HepG2 (cell line): ENCODE measurements around the gene TPGS1. TPM values are rescaled to one million over a fixed set of nuclear protein-coding genes. Genes with fewer than 3 reads are reported as not detected.

Source experiments
- CHD2 ChIP-seq: IDR thresholded peaks from 2 replicates; pipeline ENCODE4 v1.6.1; 2011; ENCODE audit warnings: low read depth, low read length, improper control_type of control experiment
- MAX ChIP-seq: IDR thresholded peaks from 2 replicates; pipeline ENCODE4 v1.6.1; 2012; ENCODE audit warnings: inconsistent platforms
- MBNL3 ChIP-seq: fragments of 250-450 bp; sonication (Bioruptor Pico); conservative IDR thresholded peaks from 2 replicates; pipeline ENCODE4 v1.8.0; 2022; ENCODE audit warnings: mild to moderate bottlenecking, inconsistent platforms
- MEF2D ChIP-seq: sonication (generic); formaldehyde crosslinking; IDR thresholded peaks from 2 replicates; pipeline ENCODE4 v1.5.1; 2020; ENCODE audit warnings: mild to moderate bottlenecking, missing genetic modification reagents
- MIER3 ChIP-seq: IDR thresholded peaks from 2 replicates; pipeline ENCODE4 v1.6.1; 2016; ENCODE audit warnings: missing compliant biosample characterization, borderline replicate concordance
- RFXANK ChIP-seq: IDR thresholded peaks from 2 replicates; pipeline ENCODE4 v1.6.1; 2016
- TBX3 ChIP-seq: fragments of 450-650 bp; IDR thresholded peaks from 2 replicates; pipeline ENCODE4 v1.6.1; 2017; ENCODE audit warnings: antibody characterized with exemption, mild to moderate bottlenecking, inconsistent platforms, borderline replicate concordance
- ZFX ChIP-seq: sonication (generic); formaldehyde crosslinking; IDR thresholded peaks from 2 replicates; pipeline ENCODE4 v1.4.0; 2020; ENCODE audit warnings: mild to moderate bottlenecking, low read depth, missing genetic modification reagents, moderate library complexity
- ZNF441 ChIP-seq: sonication (generic); formaldehyde crosslinking; IDR thresholded peaks from 2 replicates; pipeline ENCODE4 v1.7.0; 2021; ENCODE audit warnings: missing genetic modification reagents, borderline replicate concordance
- ZNF510 ChIP-seq: sonication (generic); formaldehyde crosslinking; IDR thresholded peaks from 2 replicates; pipeline ENCODE4 v1.4.0; 2020; ENCODE audit warnings: low read depth, mild to moderate bottlenecking, missing genetic modification reagents
- ZNF512B ChIP-seq: sonication (generic); formaldehyde crosslinking; IDR thresholded peaks from 2 replicates; pipeline ENCODE4 v1.5.1; 2020; ENCODE audit warnings: missing genetic modification reagents, mild to moderate bottlenecking, borderline replicate concordance
- ZNF572 ChIP-seq: sonication (generic); formaldehyde crosslinking; IDR thresholded peaks from 2 replicates; pipeline ENCODE4 v1.5.1; 2020; ENCODE audit warnings: mild to moderate bottlenecking, missing genetic modification reagents
- ZNF639 ChIP-seq: conservative IDR thresholded peaks from 2 replicates; pipeline ENCODE4 v1.6.1; 2018; ENCODE audit warnings: missing genetic modification reagents
- ZNF768 ChIP-seq: sonication (generic); formaldehyde crosslinking; IDR thresholded peaks from 2 replicates; pipeline ENCODE4 v1.4.0; 2020; ENCODE audit warnings: missing genetic modification reagents
- ZZZ3 ChIP-seq: sonication (generic); formaldehyde crosslinking; IDR thresholded peaks from 2 replicates; pipeline ENCODE4 v1.4.0; 2020; ENCODE audit warnings: missing genetic modification reagents, mild to moderate bottlenecking, borderline replicate concordance
- polyA plus RNA-seq, 8 experiments: library from polyadenylated mRNA; depleted of rRNA in 3 of 8; stranded (reverse) in 7 of 8; unstranded in 1 of 8; fragments of >200 nt; fragmentation: Illumina TruSeq in 4 of 8; extraction: Trizol in 4 of 8; gene quantifications; 2 replicates each; pipeline versions ENCODE4 v1.2.1 to v1.2.3, GENCODE V29; 2011 to 2016; ENCODE audit warnings: low read depth in 4 of 8, missing spikeins in 1 of 8, mixed read lengths in 1 of 8; ENCODE audit not compliant: insufficient read depth in 1 of 8
- total RNA-seq, 5 experiments: library from RNA; depleted of rRNA; stranded (reverse); fragments of >200 nt; fragmentation: Illumina TruSeq; extraction: Trizol; gene quantifications; 2 replicates each; pipeline ENCODE4 v1.2.3, GENCODE V29; 2016; ENCODE audit warnings: low read depth in 1 of 5
- TF ChIP-seq, protein P1 (sequence below): sonication (generic); formaldehyde crosslinking; IDR thresholded peaks from 2 replicates; pipeline ENCODE4 v1.8.0; 2022; ENCODE audit warnings: missing genetic modification reagents, mild to moderate bottlenecking, moderate library complexity, borderline replicate concordance
- TF ChIP-seq, protein P2 (sequence below): sonication (generic); formaldehyde crosslinking; IDR thresholded peaks from 2 replicates; pipeline ENCODE4 v1.4.0; 2020; ENCODE audit warnings: missing genetic modification reagents, borderline replicate concordance

The TPGS1 gene
- total and polyA plus RNA-seq, 2 of the 13 experiments (the other 11 are each of a cell fraction or from before 2014, with no cell fraction given) = 1.1 to 6.2 TPM

DNA sequence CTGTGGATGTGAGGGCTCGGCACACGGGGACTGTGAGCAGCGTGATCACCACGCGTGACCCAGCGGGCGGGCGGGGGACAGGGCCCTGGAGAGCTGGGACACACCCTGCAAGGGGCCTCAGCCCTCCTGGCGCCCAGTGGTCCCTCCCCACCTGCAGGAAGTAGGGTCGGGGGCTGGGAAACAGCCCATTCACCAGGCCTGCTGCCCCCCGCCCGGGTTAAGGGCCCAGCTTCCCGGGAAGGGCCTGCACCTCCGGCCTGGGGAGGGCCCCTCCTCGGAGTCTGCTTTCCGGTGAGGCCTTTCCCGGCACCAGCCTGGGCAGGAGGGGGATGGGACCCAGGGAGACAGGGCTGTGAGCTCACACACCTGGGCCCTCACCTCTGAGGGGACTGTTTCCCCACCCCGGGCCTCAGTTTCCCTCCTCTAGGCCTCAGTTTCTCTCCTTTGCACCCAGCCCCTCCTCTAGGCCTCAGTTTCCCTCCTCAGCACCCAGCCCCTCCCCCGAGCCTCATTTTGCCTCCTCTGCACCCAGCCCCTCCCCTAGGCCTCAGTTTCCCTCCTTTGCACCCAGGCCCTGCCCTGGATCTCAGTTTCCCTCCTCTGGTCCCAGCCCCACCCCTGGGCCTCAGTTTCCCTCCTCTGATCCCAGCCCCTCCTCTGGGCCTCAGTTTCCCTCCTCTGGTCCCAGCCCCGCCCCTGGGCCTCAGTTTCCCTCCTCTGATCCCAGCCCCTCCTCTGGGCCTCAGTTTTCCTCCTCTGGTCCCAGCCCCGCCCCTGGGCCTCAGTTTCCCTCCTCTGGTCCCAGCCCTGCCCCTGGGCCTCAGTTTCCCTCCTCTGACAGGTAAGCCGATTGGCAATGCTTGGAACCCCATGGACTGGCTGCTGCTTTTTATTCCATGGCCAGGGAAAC lies 12.9 kb upstream of the TPGS1 start (continued):
- TF ChIP-seq ZNF639 (CRISPR knock-in tag) (0 out of 2 replicates have a peak, but pooled peaks have one; percentile 31), ZFX (CRISPR knock-in tag) (peak; percentile 87), ZNF512B (CRISPR knock-in tag) (no peak), MIER3 (CRISPR knock-in tag) (no peak), RFXANK (CRISPR knock-in tag) (no peak), ZNF510 (CRISPR knock-in tag) (0 out of 2 replicates have a peak, but pooled peaks have one; percentile 52), CHD2 (no peak), ZZZ3 (peak; percentile 59; the same call in 1 of the 2 replicates), TBX3 (no peak), ZNF441 (CRISPR knock-in tag) (no peak), MEF2D (CRISPR knock-in tag) (0 out of 2 replicates have a peak, but pooled peaks have one; percentile 22), ZNF768 (CRISPR knock-in tag) (peak; percentile 11; the same call in 1 of the 2 replicates), MAX (0 out of 2 replicates have a peak, but pooled peaks have one; percentile 21), ZNF572 (CRISPR knock-in tag) (no peak), MBNL3 (CRISPR knock-in tag) (no peak)
- TF ChIP-seq, protein P1, sequence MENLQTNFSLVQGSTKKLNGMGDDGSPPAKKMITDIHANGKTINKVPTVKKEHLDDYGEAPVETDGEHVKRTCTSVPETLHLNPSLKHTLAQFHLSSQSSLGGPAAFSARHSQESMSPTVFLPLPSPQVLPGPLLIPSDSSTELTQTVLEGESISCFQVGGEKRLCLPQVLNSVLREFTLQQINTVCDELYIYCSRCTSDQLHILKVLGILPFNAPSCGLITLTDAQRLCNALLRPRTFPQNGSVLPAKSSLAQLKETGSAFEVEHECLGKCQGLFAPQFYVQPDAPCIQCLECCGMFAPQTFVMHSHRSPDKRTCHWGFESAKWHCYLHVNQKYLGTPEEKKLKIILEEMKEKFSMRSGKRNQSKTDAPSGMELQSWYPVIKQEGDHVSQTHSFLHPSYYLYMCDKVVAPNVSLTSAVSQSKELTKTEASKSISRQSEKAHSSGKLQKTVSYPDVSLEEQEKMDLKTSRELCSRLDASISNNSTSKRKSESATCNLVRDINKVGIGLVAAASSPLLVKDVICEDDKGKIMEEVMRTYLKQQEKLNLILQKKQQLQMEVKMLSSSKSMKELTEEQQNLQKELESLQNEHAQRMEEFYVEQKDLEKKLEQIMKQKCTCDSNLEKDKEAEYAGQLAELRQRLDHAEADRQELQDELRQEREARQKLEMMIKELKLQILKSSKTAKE (CRISPR knock-in tag) = peak; percentile 14; the same call in 1 of the 2 replicates
- TF ChIP-seq, protein P2, sequence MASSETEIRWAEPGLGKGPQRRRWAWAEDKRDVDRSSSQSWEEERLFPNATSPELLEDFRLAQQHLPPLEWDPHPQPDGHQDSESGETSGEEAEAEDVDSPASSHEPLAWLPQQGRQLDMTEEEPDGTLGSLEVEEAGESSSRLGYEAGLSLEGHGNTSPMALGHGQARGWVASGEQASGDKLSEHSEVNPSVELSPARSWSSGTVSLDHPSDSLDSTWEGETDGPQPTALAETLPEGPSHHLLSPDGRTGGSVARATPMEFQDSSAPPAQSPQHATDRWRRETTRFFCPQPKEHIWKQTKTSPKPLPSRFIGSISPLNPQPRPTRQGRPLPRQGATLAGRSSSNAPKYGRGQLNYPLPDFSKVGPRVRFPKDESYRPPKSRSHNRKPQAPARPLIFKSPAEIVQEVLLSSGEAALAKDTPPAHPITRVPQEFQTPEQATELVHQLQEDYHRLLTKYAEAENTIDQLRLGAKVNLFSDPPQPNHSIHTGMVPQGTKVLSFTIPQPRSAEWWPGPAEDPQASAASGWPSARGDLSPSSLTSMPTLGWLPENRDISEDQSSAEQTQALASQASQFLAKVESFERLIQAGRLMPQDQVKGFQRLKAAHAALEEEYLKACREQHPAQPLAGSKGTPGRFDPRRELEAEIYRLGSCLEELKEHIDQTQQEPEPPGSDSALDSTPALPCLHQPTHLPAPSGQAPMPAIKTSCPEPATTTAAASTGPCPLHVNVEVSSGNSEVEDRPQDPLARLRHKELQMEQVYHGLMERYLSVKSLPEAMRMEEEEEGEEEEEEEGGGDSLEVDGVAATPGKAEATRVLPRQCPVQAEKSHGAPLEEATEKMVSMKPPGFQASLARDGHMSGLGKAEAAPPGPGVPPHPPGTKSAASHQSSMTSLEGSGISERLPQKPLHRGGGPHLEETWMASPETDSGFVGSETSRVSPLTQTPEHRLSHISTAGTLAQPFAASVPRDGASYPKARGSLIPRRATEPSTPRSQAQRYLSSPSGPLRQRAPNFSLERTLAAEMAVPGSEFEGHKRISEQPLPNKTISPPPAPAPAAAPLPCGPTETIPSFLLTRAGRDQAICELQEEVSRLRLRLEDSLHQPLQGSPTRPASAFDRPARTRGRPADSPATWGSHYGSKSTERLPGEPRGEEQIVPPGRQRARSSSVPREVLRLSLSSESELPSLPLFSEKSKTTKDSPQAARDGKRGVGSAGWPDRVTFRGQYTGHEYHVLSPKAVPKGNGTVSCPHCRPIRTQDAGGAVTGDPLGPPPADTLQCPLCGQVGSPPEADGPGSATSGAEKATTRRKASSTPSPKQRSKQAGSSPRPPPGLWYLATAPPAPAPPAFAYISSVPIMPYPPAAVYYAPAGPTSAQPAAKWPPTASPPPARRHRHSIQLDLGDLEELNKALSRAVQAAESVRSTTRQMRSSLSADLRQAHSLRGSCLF (CRISPR knock-in tag) = no peak
